IMR-90 (cell line): ENCODE data around the gene ZNF232.

ENCODE experiments used
- BHLHE40 ChIP-seq: fragments of 150-350 bp; IDR thresholded peaks from 2 replicates; pipeline ENCODE4 v1.6.1; 2016; ENCODE audit warnings: mild to moderate bottlenecking, low read depth, low read length
- CEBPB ChIP-seq: IDR thresholded peaks from 2 replicates; pipeline ENCODE4 v1.6.1; 2012; ENCODE audit warnings: low read depth, low read length, improper control_type of control experiment
- FOS ChIP-seq: fragments of 150-350 bp; IDR thresholded peaks from 2 replicates; pipeline ENCODE4 v1.6.1; 2016; ENCODE audit warnings: low read depth, low read length
- POLR2A ChIP-seq: IDR thresholded peaks from 2 replicates; pipeline ENCODE4 v1.6.1; 2012; ENCODE audit warnings: mild to moderate bottlenecking, low read depth, low read length
- RFX5 ChIP-seq: IDR thresholded peaks from 2 replicates; pipeline ENCODE4 v1.8.0; 2012; ENCODE audit warnings: low read depth, mild to moderate bottlenecking, low read length, moderate library complexity
- TF ChIP-seq, protein P1 (sequence below): conservative IDR thresholded peaks from 2 replicates; pipeline ENCODE4 v1.5.1; 2012; ENCODE audit warnings: mild to moderate bottlenecking, low read depth, low read length, improper control_type of control experiment

- TF ChIP-seq POLR2A (no peak), BHLHE40 (no peak), CEBPB (no peak), RFX5 (no peak), FOS (no peak)
- TF ChIP-seq, protein P1, sequence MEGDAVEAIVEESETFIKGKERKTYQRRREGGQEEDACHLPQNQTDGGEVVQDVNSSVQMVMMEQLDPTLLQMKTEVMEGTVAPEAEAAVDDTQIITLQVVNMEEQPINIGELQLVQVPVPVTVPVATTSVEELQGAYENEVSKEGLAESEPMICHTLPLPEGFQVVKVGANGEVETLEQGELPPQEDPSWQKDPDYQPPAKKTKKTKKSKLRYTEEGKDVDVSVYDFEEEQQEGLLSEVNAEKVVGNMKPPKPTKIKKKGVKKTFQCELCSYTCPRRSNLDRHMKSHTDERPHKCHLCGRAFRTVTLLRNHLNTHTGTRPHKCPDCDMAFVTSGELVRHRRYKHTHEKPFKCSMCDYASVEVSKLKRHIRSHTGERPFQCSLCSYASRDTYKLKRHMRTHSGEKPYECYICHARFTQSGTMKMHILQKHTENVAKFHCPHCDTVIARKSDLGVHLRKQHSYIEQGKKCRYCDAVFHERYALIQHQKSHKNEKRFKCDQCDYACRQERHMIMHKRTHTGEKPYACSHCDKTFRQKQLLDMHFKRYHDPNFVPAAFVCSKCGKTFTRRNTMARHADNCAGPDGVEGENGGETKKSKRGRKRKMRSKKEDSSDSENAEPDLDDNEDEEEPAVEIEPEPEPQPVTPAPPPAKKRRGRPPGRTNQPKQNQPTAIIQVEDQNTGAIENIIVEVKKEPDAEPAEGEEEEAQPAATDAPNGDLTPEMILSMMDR = no peak
Measured at GRCh38 chr17:5127910-5128309, 16.2 kb upstream of the ZNF232 start.
